ENCODE data around the gene CAVIN1.
"Not testable (repeated sequence)": the region's sequence is repeated elsewhere in the genome, so short reads cannot be mapped to it uniquely, and the experiment has no call there.

The CAVIN1 gene, protein sequence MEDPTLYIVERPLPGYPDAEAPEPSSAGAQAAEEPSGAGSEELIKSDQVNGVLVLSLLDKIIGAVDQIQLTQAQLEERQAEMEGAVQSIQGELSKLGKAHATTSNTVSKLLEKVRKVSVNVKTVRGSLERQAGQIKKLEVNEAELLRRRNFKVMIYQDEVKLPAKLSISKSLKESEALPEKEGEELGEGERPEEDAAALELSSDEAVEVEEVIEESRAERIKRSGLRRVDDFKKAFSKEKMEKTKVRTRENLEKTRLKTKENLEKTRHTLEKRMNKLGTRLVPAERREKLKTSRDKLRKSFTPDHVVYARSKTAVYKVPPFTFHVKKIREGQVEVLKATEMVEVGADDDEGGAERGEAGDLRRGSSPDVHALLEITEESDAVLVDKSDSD

DNA sequence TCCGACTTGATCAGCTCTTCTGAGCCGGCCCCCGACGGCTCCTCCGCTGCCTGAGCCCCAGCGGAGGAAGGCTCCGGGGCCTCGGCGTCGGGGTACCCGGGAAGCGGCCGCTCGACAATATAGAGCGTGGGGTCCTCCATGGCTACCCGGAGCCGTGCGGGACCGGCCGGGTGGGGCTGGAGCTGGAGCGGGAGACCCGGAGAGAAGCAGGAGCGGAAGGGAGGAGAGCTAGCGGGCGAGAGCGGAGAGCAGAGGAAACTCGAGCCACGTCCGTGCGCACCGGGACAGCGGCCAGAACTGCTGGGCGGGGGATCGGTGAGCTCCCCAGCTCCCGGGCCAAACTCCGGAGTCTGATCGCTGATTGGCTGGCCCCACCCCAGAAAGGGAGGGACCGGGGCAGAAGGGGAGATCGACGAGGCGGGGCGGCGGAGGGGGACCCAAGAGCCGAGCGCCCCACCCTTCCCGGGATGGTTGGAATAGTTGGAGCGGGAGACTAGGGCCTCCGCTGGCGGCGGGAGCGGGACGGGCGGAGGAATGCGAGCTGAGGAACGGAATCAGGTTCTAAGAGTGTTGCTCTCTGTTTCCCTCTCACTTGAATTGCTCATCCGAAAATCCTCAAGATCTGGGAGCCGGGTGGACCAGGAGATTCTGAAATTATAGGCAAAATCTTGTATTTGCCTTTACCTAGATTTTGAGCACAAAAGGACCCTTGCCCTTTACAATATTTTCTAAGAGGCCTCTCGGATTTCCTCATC, at the start of gene CAVIN1:
TSS of gene CAVIN1 (minus strand) at position 299 of the 755 bp plus-strand sequence. CDS start at position 140, 159 bp downstream.
- peak; percentile 67 for DNase-seq

DNA sequence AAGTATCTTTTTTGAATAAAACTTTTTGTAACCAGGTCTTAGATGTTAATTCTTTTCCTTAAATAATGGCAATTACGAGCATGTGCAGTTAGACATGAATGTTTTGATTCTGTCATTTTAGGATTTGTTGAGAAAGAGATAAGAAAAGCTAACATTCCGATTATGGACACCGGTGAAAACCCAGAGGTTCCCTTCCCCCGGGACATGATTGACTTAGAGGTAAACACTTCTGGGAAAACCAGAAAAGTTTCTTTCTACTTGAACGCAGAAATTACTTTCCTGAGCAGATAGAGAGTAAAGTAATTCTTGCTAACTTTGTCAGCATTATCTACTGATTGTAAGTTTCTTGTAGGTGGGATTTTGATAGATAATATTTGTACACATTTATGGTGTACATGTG, 44.8 kb upstream of the CAVIN1 start:
- DNase-seq, result no peak

DNA sequence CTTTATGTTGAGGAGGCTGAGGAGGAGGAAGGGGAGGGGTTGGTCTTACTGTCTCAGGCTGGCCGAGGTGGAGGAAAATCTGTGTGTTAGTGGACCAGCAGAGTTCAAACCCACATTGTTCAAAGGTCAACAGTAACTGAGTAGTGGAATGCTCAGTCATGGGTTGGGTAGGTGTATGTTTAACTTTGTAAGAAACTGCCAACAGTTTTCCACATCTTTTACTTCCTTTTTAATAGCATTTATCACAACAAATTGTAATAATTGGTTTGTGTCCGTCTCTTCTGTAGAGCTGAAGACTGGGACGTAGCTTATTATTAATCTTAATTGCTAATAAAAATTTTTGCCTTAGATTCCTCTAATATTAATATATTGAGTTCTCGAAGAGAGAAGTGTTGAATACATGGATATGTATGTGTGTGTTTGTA, 40.9 kb upstream of the CAVIN1 start:
- no peak for DNase-seq

DNA sequence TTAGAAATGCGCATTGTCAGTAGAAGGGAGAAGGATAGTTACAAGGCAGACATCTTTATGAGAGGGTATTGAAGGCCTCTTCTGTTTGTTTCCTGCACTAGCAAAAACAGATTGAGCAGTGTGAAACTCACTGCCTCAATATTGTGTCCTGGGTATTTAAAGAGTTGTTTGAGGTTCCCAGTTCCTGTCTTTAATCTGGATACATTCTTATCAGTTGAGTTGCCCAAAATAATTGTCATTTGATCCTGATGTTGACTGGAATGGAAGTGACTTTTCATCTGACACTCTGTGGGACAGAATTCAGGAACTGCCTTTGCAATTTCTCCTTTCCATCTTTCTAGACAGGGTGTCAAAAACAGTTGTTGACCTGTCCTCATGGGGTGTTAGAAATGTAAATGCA, 37.3 kb upstream of the CAVIN1 start:
- DNase-seq, result no peak

DNA sequence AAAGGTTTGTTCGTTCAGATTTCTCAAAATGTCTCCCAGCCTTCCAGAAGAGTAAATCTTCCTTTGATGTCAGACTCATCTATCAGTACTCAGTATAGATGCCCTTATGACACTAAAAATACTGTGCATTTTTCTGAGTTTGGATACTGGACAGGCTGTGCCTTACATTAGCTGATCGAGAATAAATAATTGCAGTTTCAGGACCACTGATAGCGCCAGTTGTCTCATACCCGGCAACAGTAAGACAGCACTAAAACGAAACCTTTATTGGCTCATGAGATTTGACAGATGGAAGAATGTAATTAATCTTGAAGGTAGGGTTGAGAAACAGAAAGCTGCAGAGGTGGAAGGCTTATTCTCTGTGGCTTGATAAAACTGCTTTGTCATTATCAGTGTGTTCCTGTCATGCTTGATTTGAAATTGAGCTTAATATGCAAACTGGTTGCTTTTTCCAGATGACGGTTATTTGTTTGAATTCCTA, 36.8 kb upstream of the CAVIN1 start:
- DNase-seq, result no peak

DNA sequence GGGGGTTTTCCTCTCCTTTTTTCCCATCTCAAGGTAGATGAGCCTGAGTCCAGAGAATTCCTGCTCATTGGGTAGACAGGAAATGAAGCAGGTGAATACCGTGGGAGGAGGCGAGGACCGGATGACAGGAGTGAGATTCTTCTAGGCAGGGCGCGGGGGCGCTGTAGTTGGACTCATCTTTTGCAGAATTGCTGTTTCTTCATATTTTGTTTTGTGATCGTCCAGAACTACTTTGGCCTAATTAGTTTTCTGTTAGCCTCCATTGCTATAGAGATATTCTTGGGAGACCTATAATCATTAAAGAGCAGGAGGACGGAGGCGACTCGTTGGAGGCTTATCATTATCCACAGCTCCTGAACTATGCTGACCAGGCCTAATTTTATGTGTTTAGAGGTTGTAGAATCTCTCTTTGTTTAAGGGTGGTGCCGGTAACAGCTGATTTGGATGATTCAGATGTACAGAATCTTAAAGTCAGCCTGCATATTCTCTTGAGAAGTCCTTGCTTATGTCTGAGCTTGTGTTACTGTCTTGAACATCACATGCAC, 36.3 kb upstream of the CAVIN1 start:
- no peak for DNase-seq

DNA sequence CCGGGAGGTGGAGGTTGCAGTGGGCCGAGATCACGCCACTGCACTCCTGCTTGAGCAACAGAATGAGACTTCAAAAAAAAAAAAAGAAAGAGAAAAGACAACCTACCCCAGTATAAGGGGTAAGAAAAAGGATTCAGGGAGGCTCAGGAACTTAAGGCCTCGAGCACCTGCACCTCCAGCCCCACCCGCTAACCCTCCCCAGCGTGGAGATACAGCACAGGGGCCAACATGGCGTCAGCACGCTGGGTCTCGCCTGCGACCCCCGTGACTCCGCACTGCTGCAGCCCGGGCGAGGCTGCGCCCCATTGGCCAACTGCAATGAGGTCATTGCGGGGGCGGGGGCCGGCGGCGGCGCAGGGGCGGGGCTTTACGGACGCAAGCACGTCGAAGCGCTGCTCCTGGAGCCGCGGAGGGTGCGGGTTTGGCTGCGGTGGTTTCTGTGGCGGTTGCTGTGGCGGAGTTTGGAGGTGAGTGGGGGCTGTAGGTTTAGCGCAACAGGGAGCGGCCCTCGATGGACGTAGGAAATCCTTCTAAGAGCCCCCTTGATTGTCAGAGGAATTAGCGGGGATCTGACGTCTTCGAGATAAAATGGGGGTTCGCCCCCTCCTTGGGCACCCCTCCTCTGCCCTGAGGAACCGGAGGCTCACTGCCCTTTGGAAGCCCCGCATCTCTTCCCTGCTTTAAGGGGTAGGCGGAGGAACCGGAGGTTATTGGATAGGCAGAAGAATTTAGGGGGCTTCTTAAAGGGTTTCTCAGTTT, 35.6 kb upstream of the CAVIN1 start, which contains the start of gene ATP6V0A1:
TSS of gene ATP6V0A1 (plus strand) at position 382 of the 759 bp plus-strand sequence. CDS start 2,017 bp downstream, outside the sequence.
- no peak for DNase-seq

DNA sequence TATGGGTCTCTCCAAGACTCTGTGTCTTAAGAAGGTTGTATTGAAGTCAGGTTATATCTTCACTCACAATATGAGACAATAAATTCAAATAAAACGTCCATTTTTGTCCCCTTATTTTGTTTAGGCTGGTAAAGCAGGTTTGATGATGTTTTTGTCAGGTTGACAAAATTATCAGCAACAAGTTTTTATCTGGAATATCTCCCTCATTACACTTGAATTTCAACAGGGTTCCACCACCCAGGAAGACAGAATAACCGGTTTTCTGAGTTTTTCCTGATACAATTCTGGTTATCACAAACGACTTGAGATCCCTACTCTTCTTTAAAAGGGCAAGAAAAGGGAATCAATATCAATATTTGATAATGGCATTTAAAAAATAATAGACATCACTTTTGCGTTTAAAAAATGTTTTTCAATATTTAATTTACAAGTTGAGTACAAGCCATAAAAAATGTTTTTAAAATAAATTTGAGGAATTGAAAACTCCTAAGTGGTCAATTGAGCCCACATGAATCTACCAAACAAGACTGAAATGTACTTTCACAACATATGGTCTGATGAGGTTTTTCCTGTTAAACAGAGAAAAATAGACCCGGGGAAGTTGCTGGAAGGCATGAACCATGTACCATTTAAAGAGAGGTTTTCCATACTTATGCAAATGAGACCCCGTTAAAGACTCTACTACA, 34.2 kb upstream of the CAVIN1 start:
- no peak for DNase-seq

DNA sequence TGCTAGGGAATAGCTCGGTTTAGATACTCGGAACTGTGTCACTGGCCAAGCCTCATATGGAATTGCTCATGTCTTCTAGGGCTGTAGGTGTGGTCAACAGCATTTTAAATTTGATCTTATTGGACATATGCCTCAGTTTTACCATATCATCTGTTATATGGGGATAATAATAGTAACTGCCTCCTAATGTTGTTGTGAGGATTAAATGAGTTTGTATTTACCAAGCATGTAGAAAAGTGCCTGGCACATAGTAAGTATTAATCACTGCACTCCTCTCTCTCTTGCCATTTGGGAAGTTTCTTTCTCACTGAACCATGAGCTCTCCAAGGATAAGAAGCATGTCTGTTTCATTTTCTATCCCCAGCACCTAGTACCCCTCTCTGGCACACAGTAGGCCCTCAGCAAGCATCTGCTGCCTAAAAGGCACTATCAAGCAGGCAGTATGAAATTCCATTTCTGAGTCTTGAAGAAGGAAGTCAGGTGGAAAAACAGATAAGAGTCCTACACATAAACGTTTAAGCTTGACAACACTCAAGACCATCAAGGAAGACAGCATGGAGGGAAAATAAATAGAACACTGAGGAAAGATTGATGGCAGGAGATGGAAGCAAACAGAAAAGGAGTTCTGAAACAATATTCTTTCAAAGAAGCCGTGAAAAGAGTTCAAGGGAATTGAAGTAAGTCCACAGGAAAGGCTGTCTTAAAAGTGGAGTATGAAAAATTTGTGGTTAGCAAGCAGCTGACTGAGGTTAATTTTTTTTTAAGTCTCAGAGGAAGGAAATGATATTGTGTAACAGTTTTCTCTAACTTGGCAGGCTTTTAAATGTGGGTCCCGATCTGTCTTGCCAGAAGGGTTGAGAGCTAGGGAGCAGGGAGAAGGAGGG, 33.4 kb upstream of the CAVIN1 start:
- no peak for DNase-seq

DNA sequence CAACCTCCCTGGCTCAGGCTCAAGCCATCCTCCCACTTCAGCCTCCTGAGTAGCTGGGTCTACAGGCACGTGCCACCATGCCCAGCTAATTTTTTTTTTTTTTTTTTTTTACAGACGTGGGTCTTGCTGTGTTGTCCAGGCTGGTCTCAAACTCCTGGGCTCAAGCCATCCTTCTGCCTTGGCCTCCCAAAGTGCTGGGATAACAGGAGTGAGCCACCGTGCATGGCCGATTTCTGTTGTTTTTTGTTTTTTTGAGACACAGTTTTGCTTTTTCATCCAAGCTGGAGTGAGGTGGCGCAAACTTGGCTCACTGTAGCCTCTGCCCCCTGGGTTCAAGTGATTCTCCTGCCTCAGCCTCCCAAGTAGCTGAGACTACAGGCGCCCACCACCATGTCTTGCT, 31.9 kb upstream of the CAVIN1 start:
- DNase-seq, result not testable (repeated sequence)

DNA sequence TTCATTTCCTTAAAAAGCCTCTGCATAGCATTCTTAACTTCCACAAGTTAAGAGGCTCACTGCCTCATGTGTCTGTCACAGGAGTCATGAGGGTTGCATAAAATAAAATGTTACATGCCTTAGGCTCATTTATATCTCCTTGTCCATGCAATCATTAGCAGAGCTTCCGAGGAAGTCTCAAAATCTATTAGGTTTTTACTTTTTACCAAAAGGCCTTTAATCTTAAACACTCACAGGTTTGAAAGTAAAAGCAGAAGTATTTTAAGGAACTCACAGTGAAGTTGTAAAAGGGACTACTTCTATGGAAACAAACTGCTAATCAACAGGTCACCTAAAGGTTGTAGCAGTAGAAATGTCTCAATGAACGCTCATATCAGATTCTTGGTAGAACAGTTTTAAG, 30.4 kb upstream of the CAVIN1 start:
- no peak for DNase-seq

DNA sequence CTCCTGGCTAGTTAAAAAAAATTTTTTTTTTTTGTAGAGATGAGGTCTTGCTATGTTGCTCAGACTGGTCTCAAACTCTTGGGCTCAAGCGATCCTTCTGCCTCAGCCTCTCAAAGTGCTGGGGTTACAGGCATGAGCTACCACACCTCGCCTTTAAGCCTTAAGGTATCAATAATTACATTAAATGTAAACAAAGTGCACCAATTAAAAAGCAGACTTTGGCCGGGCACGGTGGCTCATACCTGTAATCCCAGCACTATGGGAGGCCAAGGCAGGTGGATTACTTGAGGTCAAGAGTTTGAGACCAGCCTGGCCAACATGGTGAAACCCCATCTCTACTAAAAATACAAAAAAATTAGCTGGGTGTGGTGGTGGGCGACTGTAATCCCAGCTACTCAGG, 28.2 kb upstream of the CAVIN1 start:
- not testable (repeated sequence) for DNase-seq

DNA sequence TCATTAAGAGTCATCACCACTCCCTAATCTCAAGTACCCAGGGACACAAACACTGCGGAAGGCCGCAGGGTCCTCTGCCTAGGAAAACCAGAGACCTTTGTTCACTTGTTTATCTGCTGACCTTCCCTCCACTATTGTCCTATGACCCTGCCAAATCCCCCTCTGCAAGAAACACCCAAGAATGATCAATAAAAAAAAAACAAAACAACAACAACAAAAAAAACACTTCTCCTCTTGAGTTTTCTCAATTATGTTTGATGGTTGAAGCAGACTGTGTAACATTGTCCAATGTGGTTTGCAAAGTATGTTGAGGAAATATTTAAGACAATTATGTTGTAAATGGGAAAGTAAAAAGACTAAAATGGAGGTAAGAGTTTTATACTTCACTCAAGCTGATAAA, 26.8 kb upstream of the CAVIN1 start:
- not testable (repeated sequence) for DNase-seq

DNA sequence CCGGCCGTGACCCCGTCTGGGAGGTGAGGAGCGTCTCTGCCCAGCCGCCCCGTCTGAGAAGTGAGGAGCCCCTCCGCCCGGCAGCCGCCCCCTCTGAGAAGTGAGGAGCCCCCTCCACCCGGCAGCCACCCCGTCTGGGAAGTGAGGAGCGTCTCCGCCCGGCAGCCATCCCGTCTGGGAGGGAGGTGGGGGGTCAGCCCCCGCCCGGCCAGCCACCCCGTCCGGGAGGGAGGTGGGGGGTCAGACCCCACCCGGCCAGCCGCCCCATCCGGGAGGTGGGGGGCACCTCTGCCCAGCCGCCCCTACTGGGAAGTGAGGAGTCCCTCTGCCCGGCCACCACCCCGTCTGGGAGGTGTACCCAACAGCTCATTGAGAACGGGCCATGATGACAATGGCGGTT, 26.1 kb upstream of the CAVIN1 start:
- not testable (repeated sequence) for DNase-seq

DNA sequence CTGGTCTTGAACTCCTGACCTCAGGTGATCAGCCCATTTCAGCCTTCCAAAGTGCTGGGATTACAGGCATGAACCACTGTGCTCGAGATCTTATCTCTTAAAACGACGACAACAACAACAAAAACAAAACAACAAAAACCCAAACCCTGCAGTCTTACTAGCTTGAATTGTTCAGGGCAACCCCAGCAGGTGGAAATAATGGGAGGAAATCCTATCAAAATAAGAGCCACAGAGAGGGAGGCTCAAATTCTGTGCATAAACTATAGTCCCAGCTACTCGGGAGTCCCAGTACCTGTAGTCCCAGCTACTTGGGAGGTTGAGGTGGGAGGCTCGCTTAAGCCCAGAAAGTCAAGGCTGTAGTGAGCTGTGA, 19.1 kb upstream of the CAVIN1 start:
- no peak for DNase-seq

DNA sequence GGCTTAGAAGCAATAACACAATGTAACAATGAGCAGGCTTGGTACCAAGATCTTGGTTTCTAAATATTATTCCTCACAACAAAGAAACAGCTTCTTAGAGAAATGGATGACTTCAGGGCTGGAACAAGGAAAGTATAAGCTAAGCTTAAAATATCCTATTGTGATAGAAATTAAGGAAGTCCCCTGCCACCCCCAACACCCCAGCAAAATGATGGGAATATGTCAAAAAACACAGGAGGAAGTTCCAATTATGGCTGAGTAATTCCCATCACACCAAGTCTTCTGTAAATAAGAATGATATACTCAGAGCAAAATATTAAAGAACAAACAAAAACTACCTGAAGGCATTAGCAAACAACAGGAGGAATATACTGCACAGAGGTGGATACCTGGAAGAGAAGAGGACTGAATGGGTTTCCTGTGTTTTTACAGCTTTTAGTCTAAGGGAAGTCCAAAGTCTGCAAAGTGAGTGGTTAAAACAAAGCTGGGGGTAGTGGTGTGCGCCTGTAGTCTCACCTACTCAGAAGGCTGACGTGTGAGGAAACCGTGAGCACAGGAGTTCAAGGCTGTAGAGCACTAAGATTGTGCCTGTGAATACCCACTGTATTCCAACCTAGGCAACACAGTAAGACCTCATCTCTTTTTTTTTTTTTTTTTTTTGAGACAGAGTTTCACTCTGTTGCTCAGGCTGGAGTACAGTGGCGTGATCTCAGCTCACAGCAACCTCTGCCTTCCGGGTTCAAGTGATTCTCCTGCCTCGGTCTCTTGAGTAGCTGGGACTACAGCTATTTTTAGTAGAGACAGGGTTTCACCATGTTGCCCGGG, 18.5 kb upstream of the CAVIN1 start:
- no peak for DNase-seq

DNA sequence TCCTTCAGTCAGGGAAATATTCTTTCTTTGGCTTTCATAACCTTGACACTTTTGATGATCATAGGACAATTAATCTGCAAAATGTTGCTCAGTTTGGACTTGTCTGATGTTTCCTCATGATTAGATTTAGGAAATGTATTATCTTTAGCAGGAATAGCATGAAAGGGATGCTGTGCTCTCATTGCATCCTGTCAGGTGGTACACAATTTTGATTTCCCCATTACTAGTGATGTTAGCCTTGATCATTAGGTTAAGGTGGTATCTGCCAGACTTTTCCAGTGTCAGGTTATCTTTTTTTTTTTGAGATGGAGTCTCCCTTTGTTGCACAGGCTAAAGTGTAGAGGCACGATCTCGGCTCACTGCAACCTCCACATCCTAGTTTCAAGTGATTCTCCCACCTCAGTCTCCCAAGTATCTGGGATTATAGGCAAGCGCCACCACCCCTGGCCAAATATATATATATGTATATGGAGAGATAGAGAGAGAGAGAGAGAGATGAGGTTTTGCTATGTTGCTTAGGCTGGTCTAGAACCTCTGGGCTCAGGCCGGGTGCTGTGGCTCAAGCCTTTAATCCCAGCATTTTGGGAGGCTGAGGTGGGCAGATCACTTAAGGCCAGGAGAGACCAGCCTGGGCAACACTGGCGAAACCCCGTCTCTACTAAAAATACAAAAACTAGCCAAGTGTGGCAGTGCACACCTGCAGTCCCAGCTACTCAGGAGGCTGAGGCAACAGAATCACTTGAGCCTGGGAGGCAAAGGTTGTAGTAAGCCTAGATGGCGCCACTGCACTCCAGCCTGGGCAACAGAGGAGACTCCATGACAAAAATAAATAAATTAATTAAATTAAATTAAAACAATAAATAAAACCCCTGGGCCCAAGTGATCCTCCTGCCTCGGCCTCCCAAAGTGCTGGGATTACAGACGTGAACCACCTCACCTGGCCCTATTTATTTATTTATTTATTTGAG, 15.8 kb upstream of the CAVIN1 start:
- no peak for DNase-seq

DNA sequence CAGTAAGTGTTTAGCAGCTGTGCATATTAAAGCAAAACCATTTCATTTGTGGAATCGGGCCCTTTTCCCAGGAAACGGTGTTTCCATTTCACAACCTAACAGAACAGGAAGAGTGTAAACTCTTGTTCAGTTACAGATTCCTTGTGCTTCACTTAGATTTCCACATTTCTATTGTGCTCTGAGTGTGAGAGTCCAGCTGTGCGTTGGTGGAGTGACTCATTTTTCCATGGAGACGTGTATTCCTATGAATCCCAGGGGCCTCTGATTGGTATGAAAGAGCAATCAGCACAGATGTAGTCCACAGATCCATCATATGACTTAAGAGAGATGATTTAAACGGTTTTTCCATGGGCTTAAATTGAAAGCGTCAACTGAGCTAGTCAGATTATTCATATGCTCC, 13.3 kb upstream of the CAVIN1 start:
- DNase-seq, result no peak

DNA sequence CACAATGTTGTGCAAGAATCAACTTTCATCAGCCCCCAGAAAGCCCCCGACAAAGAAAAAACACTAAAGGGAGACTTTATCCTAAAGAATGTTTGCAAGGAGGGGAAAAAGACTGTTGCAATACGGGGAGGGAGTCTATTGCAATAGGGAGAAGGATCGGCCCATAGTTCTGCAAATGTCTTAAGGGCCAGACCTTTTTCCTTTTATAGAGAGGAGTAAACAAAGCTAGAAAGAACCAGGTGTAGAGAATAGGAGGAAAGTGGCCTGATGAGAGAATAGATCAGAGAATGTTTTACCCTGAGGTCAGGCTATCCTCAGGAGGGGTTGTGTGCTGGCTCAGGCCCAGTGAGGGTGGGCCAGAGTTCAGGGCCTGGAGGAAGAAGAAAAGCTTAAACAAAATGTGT, 8.7 kb upstream of the CAVIN1 start:
- no peak for DNase-seq
